ENCODE measurements around the gene HLA-A.

GRCh38 chr6:29964518-29964886 is 22.2 kb downstream of the HLA-A start:
- TF ChIP-seq, protein P1, sequence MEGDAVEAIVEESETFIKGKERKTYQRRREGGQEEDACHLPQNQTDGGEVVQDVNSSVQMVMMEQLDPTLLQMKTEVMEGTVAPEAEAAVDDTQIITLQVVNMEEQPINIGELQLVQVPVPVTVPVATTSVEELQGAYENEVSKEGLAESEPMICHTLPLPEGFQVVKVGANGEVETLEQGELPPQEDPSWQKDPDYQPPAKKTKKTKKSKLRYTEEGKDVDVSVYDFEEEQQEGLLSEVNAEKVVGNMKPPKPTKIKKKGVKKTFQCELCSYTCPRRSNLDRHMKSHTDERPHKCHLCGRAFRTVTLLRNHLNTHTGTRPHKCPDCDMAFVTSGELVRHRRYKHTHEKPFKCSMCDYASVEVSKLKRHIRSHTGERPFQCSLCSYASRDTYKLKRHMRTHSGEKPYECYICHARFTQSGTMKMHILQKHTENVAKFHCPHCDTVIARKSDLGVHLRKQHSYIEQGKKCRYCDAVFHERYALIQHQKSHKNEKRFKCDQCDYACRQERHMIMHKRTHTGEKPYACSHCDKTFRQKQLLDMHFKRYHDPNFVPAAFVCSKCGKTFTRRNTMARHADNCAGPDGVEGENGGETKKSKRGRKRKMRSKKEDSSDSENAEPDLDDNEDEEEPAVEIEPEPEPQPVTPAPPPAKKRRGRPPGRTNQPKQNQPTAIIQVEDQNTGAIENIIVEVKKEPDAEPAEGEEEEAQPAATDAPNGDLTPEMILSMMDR (IDR thresholded peaks at IDR 0.05) = no peak
- no peak for TF ChIP-seq EZH2 (IDR thresholded peaks at IDR 0.05)
